ENCODE results near the gene SFTA2. TPM values are rescaled to one million over a fixed set of nuclear protein-coding genes. Genes with fewer than 3 reads are reported as not detected.
"Not testable (repeated sequence)": the region's sequence is repeated elsewhere in the genome, so short reads cannot be mapped to it uniquely, and the experiment has no call there.

The SFTA2 gene
- total and polyA plus RNA-seq, 10 of the 15 experiments (the other 5 are each of a cell fraction or from before 2014, with no cell fraction given): 0.15 to 0.92 (median 0.33) TPM; not detected in 4

GRCh38 chr6:30927080-30927479, 4.9 kb downstream of the SFTA2 start:
- BruUV-seq (replicated peaks); H3K9me3 ChIP-seq (replicated peaks; ENCODE audit: control insufficient read depth, insufficient read depth, low read length); H3K4me1 ChIP-seq (ENCODE audit: control insufficient read depth, insufficient read depth, low read length); DNase-seq (ENCODE audit: low read depth, low spot score); H3K4me2 ChIP-seq (ENCODE audit: control insufficient read depth, insufficient read depth); H3K79me2 ChIP-seq (ENCODE audit: control insufficient read depth, insufficient read depth, low read length); H2AFZ ChIP-seq (ENCODE audit: control insufficient read depth, low read depth, low read length); FAIRE-seq; H3K27me3 ChIP-seq (replicated peaks in 1 of 2; ENCODE audit: control insufficient read depth in 2 of 2, insufficient read depth in 2 of 2, low read length in 1 of 2); in situ Hi-C loops (cut with MboI); H3K9ac ChIP-seq (ENCODE audit: control insufficient read depth, insufficient read depth, low read length); H3K4me3 ChIP-seq; intact Hi-C loops (cut with micrococcal nuclease; ENCODE audit: unreplicated experiment); H4K20me1 ChIP-seq (ENCODE audit: control insufficient read depth, insufficient read depth); H3K27ac ChIP-seq (ENCODE audit: control insufficient read depth, insufficient read depth); ATAC-seq: not testable (repeated sequence)
- POLR2A ChIA-PET: interaction anchor here (0.7 kb wide), 2 partner anchors 8 to 67 kb away, joined by 5 to 7 read pairs; no protein-coding TSS in a partner anchor
- SMC1A ChIA-PET (ENCODE audit: uncharacterized antibody, unreplicated experiment): interaction anchor here (0.9 to 1.2 kb wide), 2 partner anchors 12 to 149 kb away, joined by 3 read pairs; no protein-coding TSS in a partner anchor
- H3K36me3 ChIP-seq (ENCODE audit: control insufficient read depth in 2 of 2, insufficient read depth in 2 of 2, low read length in 1 of 2): peaks cover 10 to 17% of the 10 kb centered on the region in 2 experiments; a peak in 3 of 4 replicates
- WGBS (ENCODE audit: insufficient coverage, insufficient replicate concordance, low lambda C conversion rate, missing lambda C conversion rate): 81% methylated on average over 2 of the region's 3 CpGs
- CTCF ChIA-PET: interaction anchor here (1.4 to 2.2 kb wide), 2 partner anchors 11 to 160 kb away, joined by 5 to 13 read pairs; no protein-coding TSS in a partner anchor
- RAD21 ChIA-PET (ENCODE audit: unreplicated experiment): interaction anchor here (0.6 to 0.7 kb wide), 2 partner anchors 95 to 689 kb away, joined by 3 to 5 read pairs; no protein-coding TSS in a partner anchor

GRCh38 chr6:30926644-30927043, 5.3 kb downstream of the SFTA2 start:
- BruUV-seq (replicated peaks): no TSS peak
- Histone ChIP-seq H3K27me3 (replicated peaks in 1 of 2; ENCODE audit: control insufficient read depth in 2 of 2, insufficient read depth in 2 of 2, low read length in 1 of 2) (no peaks in the 10 kb centered on the region), H3K27ac (ENCODE audit: control insufficient read depth, insufficient read depth) (no peak overlapping the region), H3K9ac (ENCODE audit: control insufficient read depth, insufficient read depth, low read length) (no peak overlapping the region), H2AFZ (ENCODE audit: control insufficient read depth, low read depth, low read length) (no peak overlapping the region), H3K4me2 (ENCODE audit: control insufficient read depth, insufficient read depth) (no peak overlapping the region), H3K36me3 (ENCODE audit: control insufficient read depth in 2 of 2, insufficient read depth in 2 of 2, low read length in 1 of 2) (peaks cover 10 to 20% of the 10 kb centered on the region in 2 experiments; a peak in 3 of 4 replicates), H4K20me1 (ENCODE audit: control insufficient read depth, insufficient read depth) (no peaks in the 10 kb centered on the region), H3K4me1 (ENCODE audit: control insufficient read depth, insufficient read depth, low read length) (no peaks in the 10 kb centered on the region), H3K4me3 (no peak overlapping the region), H3K79me2 (ENCODE audit: control insufficient read depth, insufficient read depth, low read length) (no peaks in the 10 kb centered on the region), H3K9me3 (replicated peaks; ENCODE audit: control insufficient read depth, insufficient read depth, low read length) (no peaks in the 10 kb centered on the region)
- POLR2A ChIA-PET: no interaction called here
- no peak for FAIRE-seq
- SMC1A ChIA-PET (ENCODE audit: uncharacterized antibody, unreplicated experiment): interaction anchor here (0.9 to 1.2 kb wide), 2 partner anchors 11 to 149 kb away, joined by 3 read pairs; no protein-coding TSS in a partner anchor
- CTCF ChIA-PET: interaction anchor here (1.4 to 2.2 kb wide), 2 partner anchors 10 to 161 kb away, joined by 5 to 13 read pairs; no protein-coding TSS in a partner anchor
- intact Hi-C loops (cut with micrococcal nuclease; ENCODE audit: unreplicated experiment) (no loop called here), in situ Hi-C loops (cut with MboI) (no loop called here)
- DNase-seq (ENCODE audit: low read depth, low spot score): no peak
- no peak for ATAC-seq
- WGBS (ENCODE audit: insufficient coverage, insufficient replicate concordance, low lambda C conversion rate, missing lambda C conversion rate): 91% methylated on average over 4 of the region's 4 CpGs
- RAD21 ChIA-PET (ENCODE audit: unreplicated experiment): interaction anchor here (0.7 kb wide), 1 partner anchor 95 kb away, joined by 5 read pairs; no protein-coding TSS in a partner anchor
- TF ChIP-seq NFYA (IDR thresholded peaks at IDR 0.05; ENCODE audit: borderline replicate concordance, low read depth, low read length) (no peak), FOXM1 (IDR thresholded peaks at IDR 0.05; ENCODE audit: low read depth, low read length) (no peak), RFX5 (IDR thresholded peaks at IDR 0.05; ENCODE audit: low read depth, low read length) (no peak), DPF2 (IDR thresholded peaks at IDR 0.05) (no peak), RBBP5 (conservative IDR thresholded peaks at IDR 0.05) (no peak), MEF2B (IDR thresholded peaks at IDR 0.05; ENCODE audit: partially characterized antibody, poor library complexity, severe bottlenecking) (no peak), CREM (IDR thresholded peaks at IDR 0.05; ENCODE audit: low read depth) (no peak), RAD51 (IDR thresholded peaks at IDR 0.05) (no peak), IRF4 (IDR thresholded peaks at IDR 0.05; ENCODE audit: low read depth, low read length) (no peak), KLF5 (IDR thresholded peaks at IDR 0.05; ENCODE audit: partially characterized antibody) (no peak), KAT2A (conservative IDR thresholded peaks at IDR 0.05; ENCODE audit: control insufficient read depth, low read depth, low read length) (no peak), HSF1 (IDR thresholded peaks at IDR 0.05; ENCODE audit: low read depth, low read length) (no peak), MEF2A (IDR thresholded peaks at IDR 0.05; ENCODE audit: insufficient read depth, low read depth, low read length) (no peak)
